Measurements from ENCODE around the gene TRIM8. TPM values are rescaled to one million over a fixed set of nuclear protein-coding genes. Genes with fewer than 3 reads are reported as not detected.

The TRIM8 gene
- total RNA-seq, 1 experiment from 2014 or later, result 61.4 TPM

DNA sequence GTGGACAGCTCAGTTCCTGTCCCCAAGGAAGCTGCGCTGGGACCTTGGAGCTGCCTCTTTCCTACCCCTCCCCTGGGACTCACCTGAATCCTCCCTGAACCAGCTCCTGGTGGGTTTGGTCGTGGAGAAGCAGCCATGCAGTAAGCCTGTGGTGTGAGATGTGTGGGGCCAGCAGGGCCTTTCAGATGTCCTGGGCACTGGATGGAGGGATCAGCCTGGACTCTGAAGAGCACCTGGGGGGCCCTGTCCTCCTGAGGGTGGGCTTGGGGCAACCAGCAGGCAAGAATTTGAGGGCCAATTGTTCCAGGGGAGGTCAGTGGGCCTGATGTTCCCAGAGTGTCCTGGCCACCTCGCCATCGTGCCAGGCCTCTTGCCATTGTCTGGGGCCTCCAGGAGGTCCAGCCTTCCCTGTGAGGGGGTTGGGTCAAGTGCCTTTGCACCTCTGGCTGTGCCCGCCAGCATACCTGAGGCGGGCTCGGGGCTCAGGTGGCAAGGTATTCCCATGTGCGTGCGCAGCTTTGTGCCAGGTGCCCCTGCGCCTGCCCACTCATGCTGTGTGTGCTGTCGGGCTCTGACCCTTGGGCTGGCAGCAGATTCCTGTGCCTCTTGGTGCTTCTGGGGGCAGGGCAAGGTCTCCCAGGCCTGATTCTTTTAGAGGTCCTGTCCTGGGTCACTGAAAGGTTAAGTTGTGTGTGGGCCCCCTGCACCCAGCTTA, 7.3 kb downstream of the TRIM8 start:
- Histone ChIP-seq H3K27ac (ENCODE audit: low read length) (no peak overlapping the region), H4K20me1 (ENCODE audit: low read length) (peaks cover 24% of the 10 kb centered on the region; the same call in 1 of the 2 replicates)
- POLR2A ChIA-PET (ENCODE audit: unreplicated experiment), result no interaction called here

GRCh38 chr10:102652170-102652916, 8.1 kb downstream of the TRIM8 start:
- Histone ChIP-seq H3K9me2 (replicated peaks; ENCODE audit: low read length) (no peaks in the 10 kb centered on the region), H3F3A (ENCODE audit: low read length, unreplicated experiment) (no peaks in the 10 kb centered on the region), H2AFZ (ENCODE audit: low read length) (no peak overlapping the region), H3K9ac (ENCODE audit: low read length) (no peak overlapping the region), H3K27me3 (ENCODE audit: low read length) (no peaks in the 10 kb centered on the region), H3K9me3 (ENCODE audit: low read length) (no peaks in the 10 kb centered on the region), H3K79me2 (ENCODE audit: low read length) (peaks cover 63% of the 10 kb centered on the region), H3K27ac (ENCODE audit: low read length) (no peak overlapping the region), H3K36me3 (ENCODE audit: low read depth, low read length) (no peaks in the 10 kb centered on the region; the same call in 1 of the 2 replicates), H3K4me2 (ENCODE audit: low read length) (no peak overlapping the region), H3K4me1 (ENCODE audit: insufficient read depth, low read length) (peaks cover 5% of the 10 kb centered on the region; the same call in 1 of the 2 replicates), H3K4me3 (ENCODE audit: low read length) (no peak overlapping the region), H4K20me1 (ENCODE audit: low read length) (peaks cover 24% of the 10 kb centered on the region; the same call in 1 of the 2 replicates)
- DNase-seq (no peak), ATAC-seq (no peak)
- ChIA-PET CTCF (no interaction called here), POLR2A (ENCODE audit: unreplicated experiment) (no interaction called here)
- intact Hi-C loops (cut with micrococcal nuclease), result no loop called here
- TF ChIP-seq EZH2 (IDR thresholded peaks at IDR 0.05; ENCODE audit: low read length, unreplicated experiment) (no peak), EZH2phosphoT487 (IDR thresholded peaks at IDR 0.05; ENCODE audit: borderline replicate concordance, low read length) (no peak)
- TF ChIP-seq, protein P1, sequence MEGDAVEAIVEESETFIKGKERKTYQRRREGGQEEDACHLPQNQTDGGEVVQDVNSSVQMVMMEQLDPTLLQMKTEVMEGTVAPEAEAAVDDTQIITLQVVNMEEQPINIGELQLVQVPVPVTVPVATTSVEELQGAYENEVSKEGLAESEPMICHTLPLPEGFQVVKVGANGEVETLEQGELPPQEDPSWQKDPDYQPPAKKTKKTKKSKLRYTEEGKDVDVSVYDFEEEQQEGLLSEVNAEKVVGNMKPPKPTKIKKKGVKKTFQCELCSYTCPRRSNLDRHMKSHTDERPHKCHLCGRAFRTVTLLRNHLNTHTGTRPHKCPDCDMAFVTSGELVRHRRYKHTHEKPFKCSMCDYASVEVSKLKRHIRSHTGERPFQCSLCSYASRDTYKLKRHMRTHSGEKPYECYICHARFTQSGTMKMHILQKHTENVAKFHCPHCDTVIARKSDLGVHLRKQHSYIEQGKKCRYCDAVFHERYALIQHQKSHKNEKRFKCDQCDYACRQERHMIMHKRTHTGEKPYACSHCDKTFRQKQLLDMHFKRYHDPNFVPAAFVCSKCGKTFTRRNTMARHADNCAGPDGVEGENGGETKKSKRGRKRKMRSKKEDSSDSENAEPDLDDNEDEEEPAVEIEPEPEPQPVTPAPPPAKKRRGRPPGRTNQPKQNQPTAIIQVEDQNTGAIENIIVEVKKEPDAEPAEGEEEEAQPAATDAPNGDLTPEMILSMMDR (conservative IDR thresholded peaks at IDR 0.05; ENCODE audit: low read depth, low read length), result no peak
- BruUV-seq (replicated peaks), result no TSS peak

More for the DNA sequence above, 7.3 kb downstream of the TRIM8 start:
- BruUV-seq (replicated peaks), result no TSS peak
- TF ChIP-seq, protein P1 (conservative IDR thresholded peaks at IDR 0.05; ENCODE audit: low read depth, low read length), result no peak
- no peak for TF ChIP-seq EZH2 (IDR thresholded peaks at IDR 0.05; ENCODE audit: low read length, unreplicated experiment)
- no peak for TF ChIP-seq EZH2phosphoT487 (IDR thresholded peaks at IDR 0.05; ENCODE audit: borderline replicate concordance, low read length)
- Histone ChIP-seq H3K79me2 (ENCODE audit: low read length) (peaks cover 71% of the 10 kb centered on the region), H3K9me2 (replicated peaks; ENCODE audit: low read length) (no peaks in the 10 kb centered on the region), H3K9me3 (ENCODE audit: low read length) (no peaks in the 10 kb centered on the region), H3K4me2 (ENCODE audit: low read length) (no peak overlapping the region), H3F3A (ENCODE audit: low read length, unreplicated experiment) (no peaks in the 10 kb centered on the region), H3K36me3 (ENCODE audit: low read depth, low read length) (no peaks in the 10 kb centered on the region; the same call in 1 of the 2 replicates), H3K4me3 (ENCODE audit: low read length) (no peak overlapping the region), H3K4me1 (ENCODE audit: insufficient read depth, low read length) (peaks cover 7% of the 10 kb centered on the region), H3K27me3 (ENCODE audit: low read length) (no peaks in the 10 kb centered on the region), H2AFZ (ENCODE audit: low read length) (no peak overlapping the region), H3K9ac (ENCODE audit: low read length) (no peak overlapping the region)
- intact Hi-C loops (cut with micrococcal nuclease), result no loop called here
- CTCF ChIA-PET, result no interaction called here
- ATAC-seq (no peak), DNase-seq (no peak)

All from PC-3 (cell line).